SK-N-SH treated with all-trans-retinoic acid at 6 μM for 48 hours (cell line): ENCODE measurements around the gene EGFL8.
"Not testable (repeated sequence)": the region's sequence is repeated elsewhere in the genome, so short reads cannot be mapped to it uniquely, and the experiment has no call there.

Source experiments
- ATAC-seq: fragments of 200-7000 bp; cut with Tn5 transposase; 3 replicates; pipeline ENCODE4 v1.9.1; 2020; ENCODE audit warnings: mild to moderate bottlenecking, moderate library complexity
- ARNTL ChIP-seq: fragments of 450-650 bp; formaldehyde crosslinking; IDR thresholded peaks from 2 replicates; pipeline ENCODE4 v1.5.0; 2020; ENCODE audit warnings: low read depth, mild to moderate bottlenecking, moderate library complexity, borderline replicate concordance
- BACH2 ChIP-seq: fragments of 250-450 bp; sonication (Bioruptor Pico); IDR thresholded peaks from 2 replicates; pipeline ENCODE4 v1.9.0; 2021; ENCODE audit warnings: mild to moderate bottlenecking, borderline replicate concordance
- CSDC2 ChIP-seq: fragments of 250-450 bp; sonication (Bioruptor Pico); IDR thresholded peaks from 2 replicates; pipeline ENCODE4 v1.5.0; 2020; ENCODE audit warnings: mild to moderate bottlenecking, moderate library complexity
- CSRNP3 ChIP-seq: fragments of 250-450 bp; sonication (Bioruptor Pico); IDR thresholded peaks from 2 replicates; pipeline ENCODE4 v1.5.1; 2021; ENCODE audit warnings: mild to moderate bottlenecking, moderate library complexity
- ESRRG ChIP-seq: fragments of 250-450 bp; sonication (Bioruptor Pico); IDR thresholded peaks from 2 replicates; pipeline ENCODE4 v1.6.1; 2021; ENCODE audit warnings: mild to moderate bottlenecking
- OSR1 ChIP-seq: fragments of 250-450 bp; sonication (Bioruptor Pico); IDR thresholded peaks from 2 replicates; pipeline ENCODE4 v1.8.0; 2022; ENCODE audit warnings: moderate library complexity, mild to moderate bottlenecking, inconsistent platforms
- PPARA ChIP-seq: fragments of 250-450 bp; sonication (Bioruptor Pico); IDR thresholded peaks from 2 replicates; pipeline ENCODE4 v1.5.0; 2020; ENCODE audit warnings: mild to moderate bottlenecking, borderline replicate concordance
- RARB ChIP-seq: fragments of 250-450 bp; sonication (Bioruptor Pico); IDR thresholded peaks from 2 replicates; pipeline ENCODE4 v1.8.0; 2021; ENCODE audit warnings: mild to moderate bottlenecking, moderate library complexity
- TOX ChIP-seq: fragments of 250-450 bp; sonication (Bioruptor Pico); IDR thresholded peaks from 2 replicates; pipeline ENCODE4 v1.8.0; 2021; ENCODE audit warnings: mild to moderate bottlenecking, moderate library complexity, borderline replicate concordance
- ZC3H10 ChIP-seq: fragments of 250-450 bp; sonication (Bioruptor Pico); IDR thresholded peaks from 2 replicates; pipeline ENCODE4 v1.5.1; 2021; ENCODE audit warnings: mild to moderate bottlenecking, moderate library complexity
- ZFP30 ChIP-seq: fragments of 450-650 bp; formaldehyde crosslinking; IDR thresholded peaks from 2 replicates; pipeline ENCODE4 v1.5.0; 2022; ENCODE audit warnings: mild to moderate bottlenecking, moderate library complexity
- ZNF565 ChIP-seq: fragments of 450-650 bp; formaldehyde crosslinking; conservative IDR thresholded peaks from 2 replicates; pipeline ENCODE4 v1.5.0; 2020; ENCODE audit warnings: low read depth, mild to moderate bottlenecking, moderate library complexity
- ZNF8 ChIP-seq: fragments of 450-650 bp; formaldehyde crosslinking; IDR thresholded peaks from 2 replicates; pipeline ENCODE4 v1.5.0; 2020; ENCODE audit warnings: mild to moderate bottlenecking, moderate library complexity
- TF ChIP-seq, protein P1 (sequence below): fragments of 250-450 bp; sonication (Bioruptor Pico); IDR thresholded peaks from 2 replicates; pipeline ENCODE4 v1.5.1; 2020; ENCODE audit warnings: low read depth, mild to moderate bottlenecking, moderate library complexity
- TF ChIP-seq, protein P2 (sequence below): fragments of 250-450 bp; sonication (Bioruptor Pico); IDR thresholded peaks from 2 replicates; pipeline ENCODE4 v1.5.0; 2020; ENCODE audit warnings: mild to moderate bottlenecking, moderate library complexity
- TF ChIP-seq, protein P3 (sequence below): fragments of 250-450 bp; sonication (Bioruptor Pico); IDR thresholded peaks from 2 replicates; pipeline ENCODE4 v1.8.0; 2020; ENCODE audit warnings: mild to moderate bottlenecking, moderate library complexity, borderline replicate concordance

Gene EGFL8

DNA sequence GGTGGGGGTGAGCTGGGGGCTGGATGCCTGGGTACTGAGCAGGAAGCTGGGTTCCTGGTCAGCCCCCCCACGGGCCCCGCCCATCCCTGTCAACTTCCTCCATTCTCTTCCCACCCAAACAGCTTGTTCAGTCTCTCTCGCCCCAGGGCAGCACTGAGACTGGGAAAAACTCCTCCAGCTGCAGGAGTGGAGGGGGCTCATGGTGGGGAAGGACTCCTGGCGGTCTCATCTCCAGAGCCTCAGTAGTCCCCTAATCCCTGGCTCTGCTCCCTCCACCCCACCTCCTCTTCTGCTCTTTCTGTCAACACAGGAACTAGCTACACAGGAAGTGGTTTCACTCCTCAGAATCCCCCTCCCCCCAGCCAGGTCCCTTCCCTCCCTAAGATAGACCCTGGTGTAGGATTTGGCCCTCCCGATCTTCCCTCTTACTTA lies 28.2 kb downstream of the EGFL8 start, which contains the start of gene GPSM3:
Gene GPSM3, minus strand, starts transcription at position 36 of the 432 bp plus-strand sequence. CDS start 130 bp downstream, outside the sequence.
- ATAC-seq, result no peak
- TF ChIP-seq CSDC2 (CRISPR knock-in tag) (no peak), BACH2 (no peak), ZNF565 (CRISPR knock-in tag) (no peak), ARNTL (no peak), CSRNP3 (no peak), ZNF8 (CRISPR knock-in tag) (no peak), ZFP30 (CRISPR knock-in tag) (no peak), ZC3H10 (CRISPR knock-in tag) (no peak)
- TF ChIP-seq, protein P1, sequence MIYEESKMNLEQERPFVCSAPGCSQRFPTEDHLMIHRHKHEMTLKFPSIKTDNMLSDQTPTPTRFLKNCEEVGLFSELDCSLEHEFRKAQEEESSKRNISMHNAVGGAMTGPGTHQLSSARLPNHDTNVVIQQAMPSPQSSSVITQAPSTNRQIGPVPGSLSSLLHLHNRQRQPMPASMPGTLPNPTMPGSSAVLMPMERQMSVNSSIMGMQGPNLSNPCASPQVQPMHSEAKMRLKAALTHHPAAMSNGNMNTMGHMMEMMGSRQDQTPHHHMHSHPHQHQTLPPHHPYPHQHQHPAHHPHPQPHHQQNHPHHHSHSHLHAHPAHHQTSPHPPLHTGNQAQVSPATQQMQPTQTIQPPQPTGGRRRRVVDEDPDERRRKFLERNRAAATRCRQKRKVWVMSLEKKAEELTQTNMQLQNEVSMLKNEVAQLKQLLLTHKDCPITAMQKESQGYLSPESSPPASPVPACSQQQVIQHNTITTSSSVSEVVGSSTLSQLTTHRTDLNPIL (CRISPR knock-in tag), result no peak

DNA sequence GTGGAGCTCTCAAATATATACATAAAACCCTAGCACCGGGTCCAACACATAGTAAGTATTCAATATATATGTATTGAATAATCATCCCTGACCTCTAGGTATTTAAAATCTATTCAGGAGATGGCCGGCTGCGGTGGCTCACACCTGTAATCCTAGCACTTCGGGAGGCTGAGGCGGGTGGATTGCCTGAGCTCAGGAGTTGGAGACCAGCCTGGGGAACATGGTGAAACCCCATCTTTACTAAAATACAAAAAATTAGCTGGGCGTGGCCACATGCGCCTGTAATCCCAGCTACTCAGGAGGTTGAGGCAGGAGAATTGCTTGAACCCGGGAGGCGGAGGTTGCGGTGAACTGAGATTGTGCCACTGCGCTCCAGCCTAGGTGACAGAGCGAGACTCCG lies 28.7 kb downstream of the EGFL8 start:
- ATAC-seq, result not testable (repeated sequence)

GRCh38 chr6:32194388-32194787 lies 30.0 kb downstream of the EGFL8 start:
- no peak for ATAC-seq
- TF ChIP-seq TOX (CRISPR knock-in tag) (no peak), BACH2 (no peak), PPARA (CRISPR knock-in tag) (no peak)
- TF ChIP-seq, protein P2, sequence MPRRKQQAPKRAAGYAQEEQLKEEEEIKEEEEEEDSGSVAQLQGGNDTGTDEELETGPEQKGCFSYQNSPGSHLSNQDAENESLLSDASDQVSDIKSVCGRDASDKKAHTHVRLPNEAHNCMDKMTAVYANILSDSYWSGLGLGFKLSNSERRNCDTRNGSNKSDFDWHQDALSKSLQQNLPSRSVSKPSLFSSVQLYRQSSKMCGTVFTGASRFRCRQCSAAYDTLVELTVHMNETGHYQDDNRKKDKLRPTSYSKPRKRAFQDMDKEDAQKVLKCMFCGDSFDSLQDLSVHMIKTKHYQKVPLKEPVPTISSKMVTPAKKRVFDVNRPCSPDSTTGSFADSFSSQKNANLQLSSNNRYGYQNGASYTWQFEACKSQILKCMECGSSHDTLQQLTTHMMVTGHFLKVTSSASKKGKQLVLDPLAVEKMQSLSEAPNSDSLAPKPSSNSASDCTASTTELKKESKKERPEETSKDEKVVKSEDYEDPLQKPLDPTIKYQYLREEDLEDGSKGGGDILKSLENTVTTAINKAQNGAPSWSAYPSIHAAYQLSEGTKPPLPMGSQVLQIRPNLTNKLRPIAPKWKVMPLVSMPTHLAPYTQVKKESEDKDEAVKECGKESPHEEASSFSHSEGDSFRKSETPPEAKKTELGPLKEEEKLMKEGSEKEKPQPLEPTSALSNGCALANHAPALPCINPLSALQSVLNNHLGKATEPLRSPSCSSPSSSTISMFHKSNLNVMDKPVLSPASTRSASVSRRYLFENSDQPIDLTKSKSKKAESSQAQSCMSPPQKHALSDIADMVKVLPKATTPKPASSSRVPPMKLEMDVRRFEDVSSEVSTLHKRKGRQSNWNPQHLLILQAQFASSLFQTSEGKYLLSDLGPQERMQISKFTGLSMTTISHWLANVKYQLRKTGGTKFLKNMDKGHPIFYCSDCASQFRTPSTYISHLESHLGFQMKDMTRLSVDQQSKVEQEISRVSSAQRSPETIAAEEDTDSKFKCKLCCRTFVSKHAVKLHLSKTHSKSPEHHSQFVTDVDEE (CRISPR knock-in tag), result no peak

DNA sequence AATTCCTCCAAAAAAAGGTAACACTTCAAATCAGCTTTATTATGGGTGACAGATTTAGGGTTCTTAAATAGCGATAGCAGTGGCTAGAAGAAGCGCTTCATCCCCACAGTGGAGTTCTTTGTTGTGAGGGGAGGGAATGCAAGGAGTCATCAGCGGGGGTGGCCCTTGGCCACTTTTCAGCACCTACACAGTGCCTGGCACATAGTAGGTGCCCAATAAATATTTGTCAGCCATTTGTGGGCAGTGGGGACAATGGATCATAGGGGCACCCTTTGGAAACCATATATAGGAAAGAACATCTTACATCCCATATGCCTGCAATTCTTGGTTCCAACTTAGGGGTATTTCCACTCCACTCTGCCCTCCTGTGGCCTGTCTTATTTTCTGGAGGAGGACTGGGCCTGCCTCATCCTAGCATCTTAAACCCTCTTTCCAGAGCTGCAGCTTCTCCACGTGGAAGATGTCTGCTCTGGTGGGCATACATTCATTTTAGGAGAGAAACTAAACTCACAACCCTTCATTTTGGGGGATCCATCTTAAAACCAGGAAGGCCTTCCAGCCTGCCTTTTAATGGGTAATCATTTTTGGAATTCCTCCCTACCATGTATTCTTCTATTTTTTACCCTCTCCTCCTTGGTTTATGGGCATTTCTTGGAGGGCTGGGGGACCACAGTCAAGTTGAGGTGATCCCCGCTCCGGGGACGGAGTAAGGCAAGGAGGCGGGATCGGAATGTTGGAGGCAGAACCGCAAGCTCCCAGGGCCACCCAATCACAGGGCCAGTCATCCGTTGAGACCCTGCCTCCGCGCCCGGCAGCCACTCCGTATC lies 30.6 kb downstream of the EGFL8 start:
- peak; percentile 92 for ATAC-seq
- TF ChIP-seq RARB (CRISPR knock-in tag) (0 out of 2 replicates have a peak, but pooled peaks have one; percentile 30), ZNF8 (CRISPR knock-in tag) (no peak)

DNA sequence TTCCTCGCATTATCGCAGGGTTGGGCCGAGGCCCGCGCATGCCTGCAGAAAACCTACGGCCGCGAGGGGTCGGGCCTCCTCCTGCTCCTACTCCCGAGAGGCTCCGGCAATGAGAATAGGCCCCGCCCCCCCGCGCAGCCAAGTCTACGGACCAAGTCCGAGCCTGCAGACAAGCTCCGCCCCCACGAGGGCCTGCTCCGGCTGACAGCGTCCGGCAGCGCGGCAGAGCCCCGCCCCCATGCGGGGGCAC lies 31.2 kb downstream of the EGFL8 start:
- ATAC-seq, result no peak
- TF ChIP-seq ZNF565 (CRISPR knock-in tag) (no peak), BACH2 (no peak), CSRNP3 (no peak), OSR1 (CRISPR knock-in tag) (no peak)

DNA sequence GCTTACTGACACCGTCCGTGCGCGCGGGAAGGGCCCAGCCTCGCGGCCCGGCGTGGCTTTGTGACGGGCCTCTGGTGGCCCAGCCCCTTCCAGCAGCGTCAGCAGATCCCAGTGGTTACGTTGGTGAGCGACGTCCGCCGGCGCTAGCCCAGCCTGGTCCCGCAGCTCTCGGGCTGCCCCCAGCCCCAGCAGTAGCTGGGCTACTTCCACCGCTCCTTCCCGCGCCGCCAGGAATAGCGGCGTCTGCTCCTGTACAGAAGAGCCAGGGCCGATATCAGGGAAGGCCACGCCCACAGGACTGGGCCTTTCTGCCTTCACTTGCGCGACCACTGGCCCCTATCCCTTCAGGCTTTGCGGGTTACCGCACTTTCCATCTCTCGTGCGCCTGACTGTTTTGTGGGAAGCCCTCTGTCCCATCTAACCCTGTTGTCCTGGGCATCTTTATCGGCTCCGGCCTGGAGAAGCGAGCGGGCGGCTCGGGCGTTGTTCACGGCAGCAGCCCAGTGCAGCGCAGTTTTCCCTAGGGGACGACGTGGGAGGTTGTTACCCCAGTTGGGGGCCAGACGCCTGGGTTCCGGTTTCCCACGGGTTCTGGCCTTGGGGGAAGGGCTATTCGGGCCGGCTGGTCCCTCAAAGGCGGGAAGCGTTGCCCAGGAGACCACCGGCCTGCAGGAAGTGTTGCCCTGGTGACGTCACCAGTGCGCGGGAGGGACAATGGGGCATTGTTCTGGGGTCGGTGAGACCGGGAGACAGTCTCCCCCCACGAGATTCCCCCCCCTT lies 31.7 kb downstream of the EGFL8 start:
- peak; percentile 87 for ATAC-seq
- TF ChIP-seq, protein P2 (CRISPR knock-in tag), result 0 out of 2 replicates have a peak, but pooled peaks have one; percentile 18
- TF ChIP-seq ZNF565 (CRISPR knock-in tag) (no peak), CSRNP3 (peak; percentile 8; the same call in 1 of the 2 replicates), ESRRG (CRISPR knock-in tag) (no peak)
- TF ChIP-seq, protein P3, sequence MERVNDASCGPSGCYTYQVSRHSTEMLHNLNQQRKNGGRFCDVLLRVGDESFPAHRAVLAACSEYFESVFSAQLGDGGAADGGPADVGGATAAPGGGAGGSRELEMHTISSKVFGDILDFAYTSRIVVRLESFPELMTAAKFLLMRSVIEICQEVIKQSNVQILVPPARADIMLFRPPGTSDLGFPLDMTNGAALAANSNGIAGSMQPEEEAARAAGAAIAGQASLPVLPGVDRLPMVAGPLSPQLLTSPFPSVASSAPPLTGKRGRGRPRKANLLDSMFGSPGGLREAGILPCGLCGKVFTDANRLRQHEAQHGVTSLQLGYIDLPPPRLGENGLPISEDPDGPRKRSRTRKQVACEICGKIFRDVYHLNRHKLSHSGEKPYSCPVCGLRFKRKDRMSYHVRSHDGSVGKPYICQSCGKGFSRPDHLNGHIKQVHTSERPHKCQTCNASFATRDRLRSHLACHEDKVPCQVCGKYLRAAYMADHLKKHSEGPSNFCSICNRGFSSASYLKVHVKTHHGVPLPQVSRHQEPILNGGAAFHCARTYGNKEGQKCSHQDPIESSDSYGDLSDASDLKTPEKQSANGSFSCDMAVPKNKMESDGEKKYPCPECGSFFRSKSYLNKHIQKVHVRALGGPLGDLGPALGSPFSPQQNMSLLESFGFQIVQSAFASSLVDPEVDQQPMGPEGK (CRISPR knock-in tag), result no peak; the same call in 1 of the 2 replicates
